Kidney (tissue), 22 donors: Measurements from ENCODE around the gene FRAT1. TPM values are rescaled to one million over a fixed set of nuclear protein-coding genes. Genes with fewer than 3 reads are reported as not detected.

Experiments used
- DNase-seq, 5 donors: peaks; one replicate each; pipeline ENCODE4 v3.0.0-alpha.2; 2013 to 2020
- FAIRE-seq: peaks from 2 replicates; lab custom pipeline; 2012; peaks lifted over from hg19 to GRCh38; lab: Jason Lieb, UNC
- H3K27ac ChIP-seq, 2 donors: one replicate each; pipeline ENCODE4 v1.7.0; 2013; ENCODE audit warnings: low read depth in 2 of 2, low read length in 2 of 2, inconsistent platforms in 1 of 2
- H3K27me3 ChIP-seq: one replicate; pipeline ENCODE4 v1.7.1; 2013; ENCODE audit warnings: low read length, inconsistent platforms; ENCODE audit not compliant: control insufficient read depth, insufficient read depth
- H3K36me3 ChIP-seq, 3 donors: one replicate each; pipeline versions ENCODE4 v1.7.0 to v1.7.1; 2013; ENCODE audit warnings: low read length in 3 of 3, control low read depth in 1 of 3, inconsistent platforms in 1 of 3; ENCODE audit not compliant: insufficient read depth in 3 of 3, control insufficient read depth in 2 of 3
- H3K4me1 ChIP-seq, 3 donors: one replicate each; pipeline versions ENCODE4 v1.7.0 to v1.7.1; 2013; ENCODE audit warnings: low read length in 3 of 3, inconsistent platforms in 1 of 3, low read depth in 1 of 3; ENCODE audit not compliant: control insufficient read depth in 2 of 3, insufficient read depth in 2 of 3
- H3K4me3 ChIP-seq, 3 donors: one replicate each; pipeline versions ENCODE4 v1.7.0 to v1.8.1; 2013; ENCODE audit warnings: low read length in 3 of 3, control low read depth in 1 of 3, inconsistent platforms in 1 of 3
- H3K9ac ChIP-seq, 3 donors: one replicate each; pipeline versions ENCODE4 v1.7.0 to v1.7.1; 2013; ENCODE audit warnings: low read length in 3 of 3, control low read depth in 1 of 3, inconsistent platforms in 1 of 3
- H3K9me3 ChIP-seq, 3 donors: one replicate each; pipeline versions ENCODE4 v1.7.0 to v1.7.1; 2013; ENCODE audit warnings: low read length in 3 of 3, control low read depth in 1 of 3, inconsistent platforms in 1 of 3; ENCODE audit not compliant: control insufficient read depth in 2 of 3, insufficient read depth in 1 of 3
- CTCF ChIP-seq: IDR thresholded peaks from 3 replicates; pipeline ENCODE4 v1.5.1; 2012; ENCODE audit warnings: mild to moderate bottlenecking, moderate library complexity, borderline replicate concordance; ENCODE audit not compliant: insufficient read depth; ENCODE audit errors: extremely low read depth
- intact Hi-C: fragments of 100-400 bp; cut with DNase I; formaldehyde crosslinking; loops from one replicate; pipeline ENCODE4 v1.11.1; 2022
- long read RNA-seq, 10 donors: library from polyadenylated mRNA in 1 of 10; unstranded in 1 of 10; transcript quantifications; one replicate each; pipeline ENCODE4 v2.0.0 and lab custom pipeline, GENCODE V29; 2021 to 2026
- polyA plus RNA-seq: library from polyadenylated mRNA; stranded (reverse); fragments of 350-450 nt; fragmentation: Illumina TruSeq; extraction: RNeasy Lipid Tissue Mini Kit (QIAGEN cat#74804); gene quantifications from one replicate; pipeline ENCODE4 v1.2.3, GENCODE V29; 2014; ENCODE audit warnings: low read depth, low replicate concordance; ENCODE audit not compliant: insufficient read depth
- total RNA-seq: library from RNA; stranded (reverse); fragmentation: NEBNext Ultra II Directional; extraction: Animal tissue kit (Norgen Biotek cat#: 25700); gene quantifications from one replicate; pipeline ENCODE4 v1.2.1, GENCODE V29; 2021
- donor health status: control.
- donor health status: control.
- donor health status: control.
- donor health status: control.
- donor health status: control.
- donor health status: DM: yes; HTN: yes; CAD: no.
- donor health status: Normal renal cell carcinoma (clear cell type).

FRAT1 gene
- total RNA-seq (7.0 TPM), polyA plus RNA-seq (2.1 TPM)
- long read RNA-seq, donor 1, partial matches to known transcripts = 0 of 4 reads
- long read RNA-seq, donor 1, other reads (novel, unspliced or antisense) = 0 of 4 reads
- long read RNA-seq, donor 2, transcript FRAT1-201 (1 exons, 2,649 nt) = major isoform, 5 of 5 reads
- long read RNA-seq, donor 2, partial matches to known transcripts = 0 of 5 reads
- long read RNA-seq, donor 2, other reads (novel, unspliced or antisense) = 0 of 5 reads
- long read RNA-seq, donor 3, partial matches to known transcripts = 0 of 5 reads
- long read RNA-seq, donor 3, other reads (novel, unspliced or antisense) = 0 of 5 reads
- long read RNA-seq, donor 4, transcript FRAT1-201 (1 exons, 2,649 nt) = major isoform, 6 of 6 reads
- long read RNA-seq, donor 4, partial matches to known transcripts = 0 of 6 reads
- long read RNA-seq, donor 4, other reads (novel, unspliced or antisense) = 0 of 6 reads
- long read RNA-seq, donor 5, partial matches to known transcripts = 0 of 1 reads
- long read RNA-seq, donor 5, other reads (novel, unspliced or antisense) = 0 of 1 reads
- long read RNA-seq, donor 6, transcript FRAT1-201 (1 exons, 2,649 nt) = major isoform, 5 of 6 reads
- long read RNA-seq, donor 6, partial matches to known transcripts = 0 of 6 reads
- long read RNA-seq, donor 6, other reads (novel, unspliced or antisense) = 0 of 6 reads
- long read RNA-seq, donor 7, transcript FRAT1-201 (1 exons, 2,649 nt) = major isoform, 19 of 20 reads
- long read RNA-seq, donor 7, partial matches to known transcripts = 0 of 20 reads
- long read RNA-seq, donor 7, other reads (novel, unspliced or antisense) = 0 of 20 reads
- long read RNA-seq, donor 8, transcript FRAT1-201 (1 exons, 2,649 nt) = major isoform, 6 of 6 reads
- long read RNA-seq, donor 8, partial matches to known transcripts = 0 of 6 reads
- long read RNA-seq, donor 8, other reads (novel, unspliced or antisense) = 0 of 6 reads
- long read RNA-seq, donor 9, partial matches to known transcripts = 0 of 4 reads
- long read RNA-seq, donor 9, other reads (novel, unspliced or antisense) = 0 of 4 reads
- long read RNA-seq, donor 10, transcript FRAT1-201 (1 exons, 2,649 nt) = major isoform, 7 of 7 reads
- long read RNA-seq, donor 10, partial matches to known transcripts = 0 of 7 reads
- long read RNA-seq, donor 10, other reads (novel, unspliced or antisense) = 0 of 7 reads

GRCh38 chr10:97318772-97319651, at the start of gene FRAT1:
TSS of gene FRAT1 (plus strand) at chr10:97319271. CDS start at chr10:97319454, 183 bp downstream.
- FAIRE-seq = no peak
- H3K4me1 ChIP-seq = peaks cover 0 to 6% (median 5%) of the 10 kb centered on the region in 3 donors

GRCh38 chr10:97270523-97271154, 48.4 kb upstream of the FRAT1 start:
- Histone ChIP-seq H3K9me3 (no peaks in the 10 kb centered on the region), H3K9ac (no peak overlapping the region), H3K27ac (no peak overlapping the region), H3K36me3 (no peaks in the 10 kb centered on the region), H3K4me3 (no peak overlapping the region), H3K4me1 (peaks cover 0 to 3% (median 0%) of the 10 kb centered on the region in 3 donors), H3K27me3 (no peaks in the 10 kb centered on the region)
- TF ChIP-seq CTCF = no peak
- no peak for FAIRE-seq
- intact Hi-C loops = no loop called here
- peak in 1 of 5 donors; percentile 26 for DNase-seq

More at GRCh38 chr10:97318772-97319651, at the start of gene FRAT1:
- peak within 1 kb of the TSS; percentile 68 to 91 (median 91) for H3K4me3 ChIP-seq
- no peaks in the 10 kb centered on the region for H3K27me3 ChIP-seq
- DNase-seq = peak; percentile 93 to 96 (median 95)
- intact Hi-C loops = no loop called here
- H3K36me3 ChIP-seq = no peaks in the 10 kb centered on the region
- TF ChIP-seq CTCF = no peak
- H3K27ac ChIP-seq = peak within 1 kb of the TSS; percentile 99 to 100
- H3K9ac ChIP-seq = peak within 1 kb of the TSS; percentile 80 to 96 (median 92)
- no peaks in the 10 kb centered on the region for H3K9me3 ChIP-seq

- FAIRE-seq (no peak), DNase-seq (no peak)
- Histone ChIP-seq H3K9me3 (no peaks in the 10 kb centered on the region), H3K9ac (no peak overlapping the region), H3K27ac (no peak overlapping the region), H3K4me1 (peaks cover 0 to 3% (median 0%) of the 10 kb centered on the region in 3 donors), H3K27me3 (no peaks in the 10 kb centered on the region), H3K4me3 (no peak overlapping the region), H3K36me3 (no peaks in the 10 kb centered on the region)
- TF ChIP-seq CTCF = no peak
- intact Hi-C loops = no loop called here
These were observed 45.4 kb upstream of the FRAT1 start for GRCh38 chr10:97273700-97274099.
